Gastrocnemius medialis (tissue), 4 donors: ENCODE data around the gene CDKL1.

ENCODE experiments used
- CTCF ChIP-seq, 5 experiments: fragments of 450-650 bp in 3 of 5; fragments of 200-600 bp in 2 of 5; sonication (generic) in 2 of 5; IDR thresholded peaks in 4 of 5; conservative IDR thresholded peaks in 1 of 5; 1 replicate in 4 of 5; 2 replicates in 1 of 5; pipeline ENCODE4 v1.5.1; 2016 to 2019; ENCODE audit warnings: antibody characterized with exemption in 5 of 5, mild to moderate bottlenecking in 3 of 5, moderate library complexity in 3 of 5
- POLR2A ChIP-seq, 2 donors: fragments of 450-650 bp; IDR thresholded peaks; one replicate each; pipeline ENCODE4 v1.6.1; 2017; ENCODE audit warnings: antibody characterized with exemption in 2 of 2, mild to moderate bottlenecking in 2 of 2, moderate library complexity in 2 of 2

DNA sequence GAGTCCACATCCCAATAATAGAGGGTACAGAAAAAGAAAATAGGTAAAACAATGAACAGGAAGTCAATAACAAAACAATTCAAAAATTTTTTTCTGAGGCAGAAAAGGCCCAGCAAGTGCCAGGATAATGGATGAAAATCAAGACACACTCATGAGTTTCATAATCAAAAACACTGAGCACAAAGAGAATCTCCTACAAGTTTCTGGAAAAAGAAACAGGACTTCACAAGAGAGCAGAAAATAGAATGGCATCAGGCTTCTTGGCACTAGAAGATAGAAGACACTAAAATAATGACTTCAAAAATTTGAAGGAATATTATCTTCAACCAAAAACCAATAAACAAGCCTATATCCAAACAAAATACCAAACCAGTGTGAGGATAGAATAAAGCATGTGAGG, 47.7 kb downstream of the CDKL1 start:
- no peak for TF ChIP-seq CTCF (IDR thresholded peaks at IDR 0.05 in 4 of 5, conservative IDR thresholded peaks at IDR 0.05 in 1 of 5)
- TF ChIP-seq POLR2A (IDR thresholded peaks at IDR 0.05): no peak
